A549 (cell line): Measurements from ENCODE around the gene TRIM22.

Experiments
- SMC3 ChIP-seq: fragments of >200 bp; sonication (Bioruptor Twin); formaldehyde crosslinking; IDR thresholded peaks from 3 replicates; pipeline ENCODE4 v1.6.1; 2018; ENCODE audit warnings: inconsistent platforms
- TF ChIP-seq, protein P1 (sequence below): fragments of 450-650 bp; IDR thresholded peaks from 2 replicates; pipeline ENCODE4 v1.6.1; 2014; ENCODE audit warnings: antibody characterized with exemption

- TF ChIP-seq, protein P1, sequence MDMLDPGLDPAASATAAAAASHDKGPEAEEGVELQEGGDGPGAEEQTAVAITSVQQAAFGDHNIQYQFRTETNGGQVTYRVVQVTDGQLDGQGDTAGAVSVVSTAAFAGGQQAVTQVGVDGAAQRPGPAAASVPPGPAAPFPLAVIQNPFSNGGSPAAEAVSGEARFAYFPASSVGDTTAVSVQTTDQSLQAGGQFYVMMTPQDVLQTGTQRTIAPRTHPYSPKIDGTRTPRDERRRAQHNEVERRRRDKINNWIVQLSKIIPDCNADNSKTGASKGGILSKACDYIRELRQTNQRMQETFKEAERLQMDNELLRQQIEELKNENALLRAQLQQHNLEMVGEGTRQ = no peak
- TF ChIP-seq SMC3 = no peak
Observed at GRCh38 chr11:5749836-5750235, 60.2 kb downstream of the TRIM22 start.
